Cerebellar cortex (tissue), 1 donor: ENCODE measurements around the gene TMEM250.

ENCODE experiments used
- DNase-seq: peaks from one replicate; pipeline ENCODE4 v3.0.0-alpha.2; 2015; ENCODE audit warnings: low spot score

The TMEM250 gene

DNA sequence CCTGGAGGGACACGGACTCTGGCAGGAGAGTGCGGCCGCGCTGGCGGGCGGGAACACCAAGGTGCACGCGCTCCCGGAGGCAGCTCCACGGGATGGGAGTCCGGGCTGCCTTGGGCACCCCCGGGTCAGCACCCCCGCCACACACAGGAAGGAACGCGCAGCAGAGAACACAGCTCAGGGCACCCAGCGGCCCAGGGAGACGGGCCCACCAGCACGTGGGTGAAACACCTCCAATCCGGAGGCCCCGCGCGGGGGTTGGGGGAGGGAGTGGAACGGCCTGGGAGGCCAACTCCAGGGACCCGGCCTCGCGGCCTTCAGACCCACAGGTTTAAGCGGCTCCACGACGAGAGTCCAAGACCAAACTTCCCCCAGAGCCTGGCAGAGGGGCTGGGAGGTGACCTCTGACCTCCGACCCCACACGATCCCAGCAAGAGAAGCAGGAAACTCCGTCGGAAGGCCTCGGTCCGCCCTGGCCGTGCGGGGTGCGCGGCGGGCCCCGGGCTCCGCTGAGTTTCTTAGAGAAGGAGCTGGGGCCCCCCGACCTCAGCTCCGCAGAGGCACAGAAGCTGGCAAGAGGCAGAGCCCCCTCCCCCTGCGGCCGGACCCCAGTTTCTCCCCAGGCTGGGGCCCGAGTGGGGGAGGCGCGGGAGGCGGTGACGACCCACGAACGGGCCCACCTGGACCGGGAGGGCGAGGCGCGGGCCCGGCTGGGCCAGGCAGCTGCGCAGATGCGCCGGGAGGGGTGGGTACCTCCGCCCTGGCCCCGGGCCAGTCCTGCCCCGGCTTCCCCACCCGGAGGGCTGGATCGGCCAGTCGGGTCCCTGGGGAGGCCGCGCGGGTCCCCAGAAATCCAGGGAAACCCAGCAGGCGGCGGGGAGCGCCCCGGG is 24.4 kb downstream of the TMEM250 start:
- DNase-seq: peak; percentile 50

DNA sequence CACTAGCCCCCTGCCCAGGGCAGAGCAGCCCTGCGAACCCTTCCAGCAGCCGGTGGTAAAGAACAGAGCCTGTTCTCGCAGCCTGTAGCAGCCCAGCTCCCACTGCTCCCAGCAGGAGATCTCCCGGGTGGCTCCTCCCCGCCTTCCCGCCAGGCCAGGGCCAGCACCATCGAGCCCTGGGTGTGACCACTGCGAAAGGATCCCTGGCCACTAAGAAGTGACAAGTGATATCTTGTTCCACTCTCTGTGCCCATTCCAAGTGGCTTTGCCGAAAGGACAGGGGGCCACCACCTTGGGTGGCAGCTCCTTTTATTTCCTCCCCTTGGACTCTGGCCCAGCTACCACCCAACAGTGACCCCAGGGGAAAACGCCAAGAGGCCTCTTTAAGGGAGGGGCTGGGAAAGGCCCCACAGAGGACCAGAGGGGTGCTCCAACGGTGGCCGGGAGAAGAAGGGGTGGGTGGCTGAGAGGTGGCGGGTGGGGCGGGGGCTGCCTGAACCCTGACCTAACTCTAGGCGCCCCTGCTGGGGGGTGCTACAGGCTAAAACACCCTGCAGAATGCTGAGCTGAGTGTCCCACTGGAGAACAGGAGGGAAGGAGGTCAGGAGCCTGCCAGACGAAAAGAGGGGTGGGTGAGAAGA is 25.2 kb downstream of the TMEM250 start:
- DNase-seq: no peak

DNA sequence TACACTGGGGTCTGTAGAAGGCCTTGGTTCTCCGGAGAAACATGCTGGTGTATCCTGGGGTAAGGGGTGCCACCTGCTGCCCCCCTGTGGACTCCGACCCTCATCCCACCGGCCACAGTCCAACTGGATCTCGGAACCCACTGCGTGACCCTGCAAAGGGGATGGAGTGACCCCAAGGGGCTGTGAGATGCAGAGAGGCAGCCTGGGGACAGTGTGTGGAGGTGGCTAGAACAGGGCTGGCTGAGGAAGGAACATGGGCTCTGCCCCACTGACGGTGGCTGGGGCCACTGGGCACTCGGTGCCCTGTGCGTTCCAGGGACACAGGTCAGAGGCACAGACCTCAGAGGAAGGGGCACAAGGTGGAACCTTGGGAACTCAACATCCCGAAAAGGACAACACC is 25.9 kb downstream of the TMEM250 start:
- no peak for DNase-seq

DNA sequence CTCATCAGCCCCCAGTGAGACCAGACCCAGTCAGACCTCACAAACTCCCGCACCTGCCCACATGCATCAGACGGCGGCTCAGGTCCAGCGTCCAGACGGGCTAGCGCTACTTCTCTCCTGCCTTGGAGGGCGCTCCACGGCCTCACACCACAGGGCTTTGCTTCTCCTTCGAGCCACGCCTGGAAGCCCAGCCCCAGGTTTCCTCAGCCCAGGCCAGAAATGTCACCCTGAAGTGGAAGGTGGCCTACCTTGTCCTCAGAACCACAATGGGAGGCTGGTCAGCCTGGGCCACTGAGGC is 26.4 kb downstream of the TMEM250 start:
- DNase-seq: no peak

DNA sequence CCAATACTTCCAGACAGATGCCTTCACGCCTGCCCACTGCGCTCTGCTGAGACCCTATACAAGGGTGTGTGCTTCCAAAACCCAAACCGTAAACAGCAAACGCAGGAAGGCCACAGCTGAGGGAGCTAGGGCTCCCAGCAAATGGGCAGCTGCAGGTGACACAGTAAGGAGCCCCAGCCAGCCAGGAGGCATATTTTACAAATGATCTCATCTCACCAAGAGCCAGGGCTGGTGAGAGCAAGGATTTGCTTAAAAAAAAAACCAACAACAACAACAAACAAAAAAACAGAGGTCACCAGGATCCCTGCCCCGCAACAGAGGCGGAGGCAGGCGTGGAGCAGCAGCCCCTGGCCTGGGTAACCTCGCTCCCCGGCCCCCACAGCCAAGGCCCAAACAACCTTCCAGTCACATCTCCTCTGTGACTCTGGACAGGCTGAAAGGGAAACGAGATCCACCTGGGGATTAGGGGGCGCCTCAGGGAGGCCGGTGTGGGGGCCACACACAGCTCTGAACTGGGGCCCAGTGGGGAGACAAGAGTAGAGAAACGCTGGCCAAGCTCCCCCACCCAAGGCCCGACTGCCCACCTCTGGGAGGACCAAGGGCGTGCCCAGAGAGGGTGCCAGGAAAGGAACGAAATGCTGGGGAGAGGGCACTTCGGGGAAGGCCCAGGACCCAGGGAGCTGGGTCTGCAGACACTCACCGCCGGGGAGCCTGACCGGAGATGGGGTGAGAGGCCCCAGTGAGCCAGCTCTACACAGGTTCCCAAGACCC is 26.9 kb downstream of the TMEM250 start:
- no peak for DNase-seq

DNA sequence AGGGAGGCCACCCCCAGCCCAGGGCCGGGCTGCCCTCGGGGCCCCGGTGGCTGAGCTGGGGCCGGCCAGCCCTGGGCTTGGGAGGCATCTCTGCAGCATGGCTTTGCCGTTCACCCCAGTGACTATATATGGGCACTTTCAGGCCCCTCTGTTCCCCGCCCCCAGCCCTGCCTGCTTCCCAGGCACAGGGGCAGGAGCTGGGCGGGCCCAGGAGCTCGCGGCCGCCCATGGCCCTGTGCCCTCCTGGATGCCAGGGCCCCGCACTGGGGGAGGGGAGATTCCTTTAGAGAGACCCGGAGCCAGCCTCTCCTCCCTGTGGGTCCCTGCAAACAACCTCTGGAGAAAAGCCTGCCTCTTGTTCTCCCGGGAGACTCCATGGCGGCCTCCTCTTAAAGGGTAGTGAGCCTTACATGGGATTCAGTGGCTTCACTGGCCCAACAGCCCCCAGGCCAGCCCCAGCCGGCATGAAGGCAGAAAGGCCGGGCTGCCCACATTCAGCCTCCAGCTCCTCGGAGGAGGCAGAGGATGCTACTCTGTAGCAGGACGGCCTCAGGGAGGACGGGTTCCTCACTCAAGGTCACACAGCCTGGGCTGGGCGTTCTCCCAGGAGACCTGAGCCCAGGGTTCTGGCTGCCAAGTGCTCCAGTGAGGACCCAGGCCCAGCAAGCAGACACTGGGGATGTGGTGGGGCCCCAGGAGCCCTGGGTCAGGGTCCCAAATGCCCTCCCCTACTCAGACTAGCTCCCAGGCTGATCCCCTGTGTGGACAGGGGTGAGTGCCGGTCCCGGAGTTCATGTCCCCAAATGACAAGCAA is 27.7 kb downstream of the TMEM250 start:
- no peak for DNase-seq

DNA sequence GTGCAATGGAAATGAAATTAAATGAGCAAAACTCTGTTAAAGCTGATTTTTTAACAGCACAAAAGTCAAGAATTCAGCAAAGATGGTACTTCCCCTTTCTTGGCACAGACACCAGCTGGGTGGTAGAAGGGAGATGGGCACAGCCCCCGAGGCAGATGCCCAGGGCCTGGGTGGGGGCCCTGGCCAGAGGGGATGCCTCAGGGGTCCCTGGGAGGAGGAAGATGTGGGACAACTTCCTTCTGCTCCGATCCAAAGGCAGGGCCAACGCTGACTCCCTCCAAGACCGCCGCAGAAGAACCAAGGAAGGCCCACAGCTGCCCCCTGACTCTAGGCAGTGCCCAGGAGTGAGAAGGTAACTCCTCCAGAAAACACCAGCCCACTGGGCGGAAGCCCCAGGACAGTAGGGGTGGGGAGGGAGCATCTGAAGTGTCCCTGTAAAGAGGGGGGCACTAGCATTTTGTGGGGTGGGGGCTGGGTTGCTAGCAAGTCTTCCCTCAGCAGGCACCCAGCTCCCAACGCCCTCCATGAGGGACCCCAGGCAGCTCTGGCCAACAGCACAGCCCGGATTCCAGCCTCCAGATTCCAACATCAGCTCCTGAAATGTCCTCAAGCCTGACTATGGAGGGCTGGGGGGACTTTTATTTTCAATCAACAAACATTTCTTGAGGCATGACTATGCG is 28.5 kb downstream of the TMEM250 start:
- no peak for DNase-seq

DNA sequence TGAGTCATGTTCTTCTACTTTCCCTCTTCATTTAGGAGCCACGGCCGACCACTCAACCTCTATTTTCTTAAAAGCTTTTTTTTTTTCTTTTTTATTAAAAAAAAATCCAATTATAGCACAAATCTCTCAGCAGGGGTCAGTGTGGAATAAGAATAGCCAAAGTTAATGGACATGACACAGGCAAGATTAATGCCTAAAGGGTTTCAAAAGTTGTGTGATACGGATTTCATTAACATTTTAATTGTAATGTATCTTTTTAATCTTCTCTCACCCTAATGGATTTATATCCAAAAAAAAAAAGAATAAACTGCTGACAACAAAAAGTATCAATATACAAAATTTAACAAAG is 29.0 kb downstream of the TMEM250 start:
- DNase-seq: no peak

DNA sequence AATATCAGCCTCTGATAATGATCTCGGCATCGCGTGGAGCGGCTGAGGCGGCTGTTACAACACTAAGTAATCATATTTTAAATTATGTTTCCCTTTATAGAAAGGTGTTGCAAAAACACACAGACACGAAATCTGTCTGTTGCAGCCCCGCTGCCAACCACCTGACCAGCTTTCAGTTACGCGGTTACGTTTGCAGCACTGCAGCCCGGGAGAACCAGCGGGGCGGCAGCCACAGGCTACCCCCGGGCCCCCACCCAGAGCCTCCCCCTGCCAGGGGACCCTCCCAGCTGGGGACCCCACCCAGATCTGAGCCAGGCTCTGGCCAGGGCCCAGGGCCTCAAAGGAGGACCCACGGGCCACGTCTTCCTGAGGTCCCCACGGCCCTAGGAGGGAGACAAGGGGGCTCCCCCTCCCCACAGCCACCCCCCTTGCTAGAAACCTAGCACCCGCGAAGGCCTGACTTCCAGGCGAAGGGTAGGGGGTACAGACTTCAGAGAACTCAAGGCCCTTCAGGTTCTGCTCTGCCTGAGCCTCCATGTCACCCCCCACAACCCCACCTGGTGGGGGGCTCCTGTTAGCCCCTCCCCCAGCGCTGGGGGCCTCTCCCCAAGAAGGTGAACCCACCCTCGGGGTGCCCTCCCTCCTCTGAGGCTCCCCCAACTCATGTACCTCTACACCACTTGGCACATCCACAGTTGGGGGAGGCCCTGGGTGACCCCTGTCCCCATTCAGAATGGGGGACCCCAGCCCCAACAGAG is 29.6 kb downstream of the TMEM250 start:
- DNase-seq: no peak

DNA sequence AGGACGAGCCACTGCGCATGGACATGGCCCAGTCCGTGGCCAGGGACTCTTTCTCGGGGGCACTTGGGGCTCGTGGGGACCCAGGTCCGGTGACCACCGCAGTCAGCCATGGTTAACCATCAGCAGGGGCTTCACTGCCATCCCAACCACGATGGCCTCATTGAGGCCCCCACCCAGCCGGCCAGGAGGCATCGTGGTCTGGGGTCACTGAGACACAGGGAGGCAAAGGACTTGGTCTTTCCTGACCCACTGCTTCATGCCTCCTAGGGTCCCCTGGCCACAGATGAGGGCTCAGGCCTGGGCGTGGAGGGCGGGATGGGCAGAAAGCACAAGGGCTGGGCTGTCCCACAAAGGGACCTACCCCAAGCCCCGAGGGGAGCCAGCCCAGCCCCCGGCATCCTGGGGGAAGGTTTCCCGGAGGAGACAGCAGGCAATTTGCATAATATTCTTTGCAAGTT is 30.2 kb downstream of the TMEM250 start:
- DNase-seq: no peak

DNA sequence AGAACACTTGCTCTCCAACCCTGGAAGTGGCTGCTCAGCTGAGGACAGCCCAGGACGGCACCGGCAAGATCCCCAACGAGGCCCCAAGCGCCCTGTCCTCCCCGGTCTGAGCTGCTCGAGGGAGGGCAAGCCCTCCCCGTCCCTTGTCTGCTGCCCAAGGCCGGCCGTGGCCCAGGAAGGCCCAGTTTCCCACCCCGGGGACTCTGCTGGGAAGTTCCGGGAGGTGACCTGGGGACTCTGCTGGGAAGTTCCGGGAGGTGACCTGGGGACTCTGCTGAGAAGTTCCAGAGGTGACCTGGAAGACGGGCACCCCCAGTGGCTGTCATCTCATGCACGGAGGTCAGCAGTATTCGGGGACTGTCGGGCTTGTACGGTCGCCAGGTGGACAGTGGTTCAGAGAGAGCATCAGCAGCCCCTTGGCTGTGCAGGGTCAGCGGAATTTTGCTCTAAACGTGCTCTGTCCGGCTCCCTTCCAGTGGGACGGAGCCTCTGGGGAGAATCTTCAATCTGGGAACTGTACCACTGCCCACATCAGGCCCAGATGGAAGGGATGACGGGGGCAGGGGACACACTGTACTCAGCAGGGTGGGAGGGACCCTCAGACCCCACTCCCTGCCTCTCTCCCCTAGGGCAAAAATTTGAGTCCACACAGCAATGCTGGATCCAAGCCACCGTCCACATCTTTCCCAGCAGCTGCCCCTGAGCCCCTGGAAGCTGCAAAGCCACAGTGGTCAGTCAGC is 30.8 kb downstream of the TMEM250 start:
- no peak for DNase-seq

DNA sequence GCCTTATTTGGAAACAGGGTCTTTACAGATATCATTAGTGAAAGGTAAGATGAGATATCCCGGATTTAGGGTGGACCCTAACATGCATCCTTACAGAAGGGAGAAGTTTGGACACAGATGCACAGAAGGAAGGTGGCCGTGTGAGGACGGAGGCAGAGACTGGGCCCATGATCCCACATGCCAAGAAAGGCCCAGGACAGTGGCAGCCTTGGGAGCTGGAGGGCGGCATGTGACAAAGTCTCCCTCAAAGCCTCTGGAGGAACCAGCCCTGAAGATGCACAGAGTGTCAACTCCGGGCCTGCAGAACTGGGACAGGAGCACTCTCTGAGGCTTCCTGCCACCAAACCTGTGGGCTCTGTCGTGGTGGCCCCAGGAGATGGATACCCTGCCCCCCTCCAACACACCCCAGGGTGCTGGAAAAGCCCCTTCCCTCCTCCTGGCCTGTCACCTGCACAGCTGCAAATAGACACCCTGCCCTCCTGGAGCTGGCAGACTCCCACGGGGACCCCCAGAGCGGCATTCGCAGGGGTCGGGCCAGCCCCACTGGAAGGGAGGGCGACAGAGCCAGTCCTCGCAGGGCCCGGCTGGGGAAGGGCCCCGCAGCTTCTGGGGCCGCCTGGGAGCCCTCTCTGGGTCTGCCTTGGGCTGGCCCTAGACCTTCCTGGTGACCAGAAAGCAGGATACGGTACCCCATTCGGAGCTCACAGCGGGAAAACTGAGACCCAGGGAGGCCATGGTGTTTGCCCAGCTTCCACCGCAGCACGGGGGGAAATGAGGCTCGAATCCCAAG is 31.5 kb downstream of the TMEM250 start:
- DNase-seq: no peak

DNA sequence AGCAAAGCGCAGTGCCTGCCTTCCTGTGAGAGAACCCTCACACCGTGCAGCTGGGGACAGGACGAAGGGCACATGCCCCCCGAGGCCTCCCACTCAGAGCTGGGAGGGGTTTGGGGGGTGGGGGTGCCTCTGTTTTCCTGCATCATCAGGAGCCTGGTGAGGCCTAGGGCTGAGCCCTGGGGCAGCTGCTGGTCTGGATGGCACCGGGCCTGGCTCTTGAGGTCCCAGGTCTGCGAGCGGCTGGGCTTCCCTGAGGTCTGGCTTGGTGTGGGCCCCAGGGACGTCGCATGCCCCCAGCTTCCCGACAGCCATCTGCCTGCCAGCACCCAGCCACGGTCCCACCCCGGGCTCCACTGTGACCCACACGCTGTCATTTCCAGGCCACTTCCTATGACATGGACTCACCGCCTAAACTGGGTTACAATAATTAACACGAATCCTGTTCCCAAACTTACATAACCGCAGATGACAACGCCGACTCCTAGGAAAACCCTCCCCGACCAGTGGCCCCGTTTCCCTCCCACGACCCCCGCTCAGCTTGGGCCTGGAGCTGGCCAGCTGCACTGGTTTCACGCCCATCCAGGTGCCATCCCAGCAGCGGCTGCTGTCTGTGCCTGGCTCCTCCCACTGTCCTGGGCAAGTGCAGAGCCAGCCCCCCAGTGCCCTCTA is 32.3 kb downstream of the TMEM250 start:
- DNase-seq: no peak

DNA sequence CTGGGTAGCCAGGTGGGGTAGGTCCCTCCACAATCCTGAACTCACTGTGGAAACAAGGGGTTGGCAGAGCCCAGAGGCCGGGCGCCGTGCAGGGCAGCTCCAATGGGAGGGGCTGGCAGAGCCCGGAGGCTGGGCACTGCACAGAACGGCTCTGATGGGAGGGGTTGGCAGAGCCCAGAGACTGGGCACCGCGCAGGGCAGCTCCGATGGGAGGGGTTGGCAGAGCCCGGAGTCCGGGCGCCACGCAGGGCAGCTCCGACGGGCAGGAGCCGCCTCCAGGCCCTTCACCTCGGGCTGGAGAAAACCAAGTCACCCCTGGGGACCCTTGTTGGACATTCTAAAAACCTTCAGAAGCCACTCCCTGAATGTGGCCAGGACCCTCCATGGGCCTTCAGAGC is 32.9 kb downstream of the TMEM250 start:
- DNase-seq: peak; percentile 82

DNA sequence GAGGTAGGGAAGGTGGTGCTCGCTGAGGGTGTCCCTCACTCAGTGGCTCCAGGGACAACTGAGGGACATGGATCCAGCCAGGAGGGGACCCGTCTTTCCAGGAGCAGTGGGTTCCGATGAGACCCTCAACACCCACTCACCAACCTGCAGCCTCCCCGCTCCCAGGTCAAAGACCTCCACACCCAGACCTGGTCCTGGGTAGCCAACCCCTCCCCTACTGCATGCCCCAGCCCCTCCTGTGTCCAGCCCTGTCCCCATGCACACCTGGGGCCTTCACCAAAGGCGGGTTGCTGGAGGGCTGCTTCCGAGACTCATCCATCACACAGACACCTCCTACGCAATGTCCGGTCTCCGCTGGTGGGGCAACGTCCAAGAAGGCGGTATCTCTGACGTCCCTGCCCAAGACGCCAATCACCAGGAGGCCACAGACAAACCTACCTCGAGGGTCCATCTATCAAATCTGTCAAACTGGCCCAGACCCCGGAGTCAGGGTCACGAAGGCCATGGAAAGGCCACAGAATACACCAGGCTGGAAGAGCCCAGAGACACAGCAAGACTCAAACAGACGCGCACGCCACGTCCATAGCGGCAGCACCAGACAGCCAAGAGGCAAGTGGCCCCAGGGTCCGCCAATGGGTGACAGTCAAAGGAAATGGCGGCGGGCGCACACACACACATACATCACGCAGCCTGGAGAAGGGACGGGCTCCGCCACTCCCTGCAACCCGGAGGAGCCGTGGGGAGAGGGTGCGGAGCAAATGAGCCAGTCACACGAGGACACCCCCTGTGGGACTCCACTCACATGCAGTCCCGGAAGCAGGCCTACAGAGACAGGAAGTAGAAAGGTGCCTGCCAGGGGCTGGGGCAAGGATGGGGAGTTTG is 34.4 kb downstream of the TMEM250 start:
- no peak for DNase-seq

DNA sequence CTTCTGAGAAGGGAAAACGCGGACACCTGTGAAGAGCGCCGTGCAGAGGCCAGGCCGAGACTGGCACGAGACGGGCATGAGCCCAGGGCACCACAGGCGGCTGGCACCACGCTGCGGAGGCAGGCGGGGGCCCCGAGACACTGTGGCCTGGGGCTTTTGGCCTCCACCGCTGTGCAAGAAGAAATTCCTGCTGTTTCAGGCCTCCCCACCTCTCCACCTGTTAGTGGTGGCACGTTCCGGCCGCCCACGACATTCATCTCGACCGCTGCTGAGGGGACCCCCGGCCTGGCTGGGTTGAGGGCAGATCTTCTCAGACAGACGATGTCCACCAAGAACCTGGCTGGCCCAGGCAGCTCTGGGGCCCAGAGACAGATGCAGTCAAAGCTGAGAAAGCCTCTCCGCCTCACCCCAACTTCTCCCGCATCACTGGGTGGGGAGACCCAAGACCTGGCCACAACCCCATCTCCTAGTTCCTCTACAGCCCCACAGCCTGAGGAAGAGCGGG is 35.1 kb downstream of the TMEM250 start:
- no peak for DNase-seq
